OCI-LY7 (cell line): ENCODE measurements around the gene INAVA. TPM values are rescaled to one million over a fixed set of nuclear protein-coding genes. Genes with fewer than 3 reads are reported as not detected.

Source experiments
- BruUV-seq: library from RNA; stranded (reverse); fragments of 400-500 nt; replicated peaks from 2 replicates; lab custom pipeline; 2021; lab: Mats Ljungman, UMichigan
- CTCF ChIA-PET: fragments of 300-600 bp; sonication (Branson Sonifier 250); formaldehyde crosslinking; loops from one replicate; lab custom pipeline; 2022; ENCODE audit warnings: antibody characterized with exemption; ENCODE audit not compliant: unreplicated experiment; lab: Charles Lee
- POLR2A ChIA-PET: fragments of 300-600 bp; sonication (Branson Sonifier 250); formaldehyde crosslinking; loops from one replicate; lab custom pipeline; 2022; ENCODE audit warnings: antibody characterized with exemption; lab: Charles Lee
- DNase-seq: peaks from one replicate; pipeline ENCODE4 v3.0.0-alpha.2; 2015; ENCODE audit warnings: low spot score
- H2AFZ ChIP-seq: fragments of 200-600 bp; sonication (generic), shearing (Covaris generic); 2 replicates; pipeline ENCODE4 v1.6.1; 2014; ENCODE audit warnings: mild to moderate bottlenecking, antibody characterized with exemption, low read length, moderate library complexity
- H3K27ac ChIP-seq: fragments of 200-600 bp; sonication (generic); 2 replicates; pipeline ENCODE4 v1.5.1; 2014; ENCODE audit warnings: mixed run types, low read depth, mild to moderate bottlenecking, moderate library complexity, low read length, inconsistent platforms; ENCODE audit not compliant: poor library complexity, severe bottlenecking
- H3K36me3 ChIP-seq: fragments of 200-600 bp; sonication (generic); 2 replicates; pipeline ENCODE4 v1.6.1; 2014; ENCODE audit warnings: mild to moderate bottlenecking, antibody characterized with exemption, low read length, moderate library complexity, mixed read lengths; ENCODE audit not compliant: insufficient read depth
- H3K4me1 ChIP-seq: fragments of 200-600 bp; sonication (generic); 2 replicates; pipeline ENCODE4 v1.5.1; 2014; ENCODE audit warnings: mild to moderate bottlenecking, low read length; ENCODE audit not compliant: insufficient read depth, poor library complexity, severe bottlenecking
- H3K4me2 ChIP-seq: fragments of 200-600 bp; sonication (generic); 2 replicates; pipeline ENCODE4 v1.6.1; 2014; ENCODE audit warnings: mild to moderate bottlenecking, low read length
- H3K4me3 ChIP-seq: fragments of 200-600 bp; sonication (generic); 2 replicates; pipeline ENCODE4 v1.5.1; 2014; ENCODE audit warnings: mild to moderate bottlenecking, low read depth, low read length; ENCODE audit not compliant: poor library complexity, severe bottlenecking
- H3K79me2 ChIP-seq: fragments of 200-600 bp; sonication (generic); 2 replicates; pipeline ENCODE4 v1.6.1; 2016; ENCODE audit warnings: low read depth, mild to moderate bottlenecking, low read length, moderate library complexity, mixed read lengths; ENCODE audit not compliant: insufficient read depth
- H3K9me2 ChIP-seq: fragments of 200-600 bp; sonication (generic); 2 replicates; pipeline ENCODE4 v1.6.1; 2016; ENCODE audit warnings: mild to moderate bottlenecking, low read length, mixed read lengths; ENCODE audit not compliant: insufficient read depth
- H3K9me3 ChIP-seq: fragments of 200-600 bp; sonication (generic); 2 replicates; pipeline ENCODE4 v1.6.1; 2014; ENCODE audit warnings: mild to moderate bottlenecking, mixed run types, low read length, mixed read lengths
- H4K20me1 ChIP-seq: fragments of 200-600 bp; sonication (generic); 2 replicates; pipeline ENCODE4 v1.6.1; 2014; ENCODE audit warnings: mild to moderate bottlenecking, antibody characterized with exemption, low read length, moderate library complexity, mixed read lengths; ENCODE audit not compliant: insufficient read depth
- CTCF ChIP-seq: fragments of 200-600 bp; sonication (generic); conservative IDR thresholded peaks from 2 replicates; pipeline ENCODE4 v1.5.1; 2014; ENCODE audit warnings: mild to moderate bottlenecking, antibody characterized with exemption, low read length, moderate library complexity, mixed read lengths
- EZH2phosphoT487 ChIP-seq: fragments of 200-600 bp; sonication (generic); IDR thresholded peaks from 2 replicates; pipeline ENCODE4 v1.6.1; 2018; ENCODE audit warnings: low read depth, borderline replicate concordance, mild to moderate bottlenecking, mixed run types, antibody characterized with exemption, low read length, moderate library complexity, mixed read lengths
- intact Hi-C: fragments of 100-400 bp; cut with micrococcal nuclease; formaldehyde crosslinking; loops from one replicate; pipeline ENCODE4 v1.10.0; 2022; ENCODE audit not compliant: unreplicated experiment
- total RNA-seq, 2 experiments: library from RNA; depleted of rRNA in 1 of 2; stranded (reverse); fragments of >200 nt in 1 of 2; shearing (Covaris generic) in 1 of 2; gene quantifications; 2 replicates each; pipeline ENCODE4 v1.2.3, GENCODE V29; 2014 to 2022

Gene INAVA
- total RNA-seq, 2 experiments from 2014 or later: not detected

GRCh38 chr1:200873116-200873670 is 21.5 kb upstream of the INAVA start:
- H3K79me2 ChIP-seq: no peaks in the 10 kb centered on the region
- BruUV-seq: no TSS peak
- POLR2A ChIA-PET: no interaction called here
- H3K9me2 ChIP-seq: no peaks in the 10 kb centered on the region
- no peak overlapping the region for H3K4me3 ChIP-seq
- H3K4me2 ChIP-seq: no peak overlapping the region
- no peaks in the 10 kb centered on the region for H3K36me3 ChIP-seq
- intact Hi-C loops: no loop called here
- no peak overlapping the region for H2AFZ ChIP-seq
- CTCF ChIA-PET: no interaction called here
- H3K27ac ChIP-seq: no peak overlapping the region
- no peak for TF ChIP-seq CTCF
- TF ChIP-seq EZH2phosphoT487: no peak
- peaks cover 13% of the 10 kb centered on the region for H3K4me1 ChIP-seq
- no peak for DNase-seq
- H3K9me3 ChIP-seq: no peaks in the 10 kb centered on the region
- H4K20me1 ChIP-seq: no peaks in the 10 kb centered on the region

- intact Hi-C loops: no loop called here
- CTCF ChIA-PET: no interaction called here
These were observed 20.9 kb upstream of the INAVA start for GRCh38 chr1:200873671-200874397.

More at GRCh38 chr1:200873671-200874397, 20.9 kb upstream of the INAVA start:
- Histone ChIP-seq H3K9me3 (no peaks in the 10 kb centered on the region), H4K20me1 (no peaks in the 10 kb centered on the region), H3K79me2 (no peaks in the 10 kb centered on the region), H3K27ac (no peak overlapping the region), H3K9me2 (no peaks in the 10 kb centered on the region), H3K4me3 (no peak overlapping the region), H3K36me3 (no peaks in the 10 kb centered on the region), H2AFZ (no peak overlapping the region), H3K4me1 (peaks cover 13% of the 10 kb centered on the region), H3K4me2 (no peak overlapping the region)
- no peak for DNase-seq
- POLR2A ChIA-PET: interaction anchor here (0.6 kb wide), 2 partner anchors 21 to 332 kb away, joined by 3 to 5 read pairs; no protein-coding TSS in a partner anchor
- TF ChIP-seq EZH2phosphoT487 (no peak), CTCF (no peak)
- no TSS peak for BruUV-seq
